Cardiac fibroblast (primary cell): ENCODE results near the gene MED13L.

Experiments used
- DNase-seq, 2 donors: peaks; one replicate each; pipeline versions ENCODE4 v3.0.0 to v3.0.0-alpha.2; 2010; ENCODE audit warnings: low read depth in 2 of 2
- H3K4me3 ChIP-seq, 2 donors: replicated peaks in 1 of 2; 1 replicate in 1 of 2; 2 replicates in 1 of 2; pipeline ENCODE4 v1.5.1; 2011; ENCODE audit warnings: low read depth in 2 of 2, low read length in 2 of 2, mild to moderate bottlenecking in 2 of 2, moderate library complexity in 1 of 2
- TF ChIP-seq, protein P1 (sequence below): IDR thresholded peaks from one replicate; pipeline ENCODE4 v1.5.1; 2011; ENCODE audit warnings: low read depth, mild to moderate bottlenecking, low read length, inconsistent platforms

Gene MED13L

DNA sequence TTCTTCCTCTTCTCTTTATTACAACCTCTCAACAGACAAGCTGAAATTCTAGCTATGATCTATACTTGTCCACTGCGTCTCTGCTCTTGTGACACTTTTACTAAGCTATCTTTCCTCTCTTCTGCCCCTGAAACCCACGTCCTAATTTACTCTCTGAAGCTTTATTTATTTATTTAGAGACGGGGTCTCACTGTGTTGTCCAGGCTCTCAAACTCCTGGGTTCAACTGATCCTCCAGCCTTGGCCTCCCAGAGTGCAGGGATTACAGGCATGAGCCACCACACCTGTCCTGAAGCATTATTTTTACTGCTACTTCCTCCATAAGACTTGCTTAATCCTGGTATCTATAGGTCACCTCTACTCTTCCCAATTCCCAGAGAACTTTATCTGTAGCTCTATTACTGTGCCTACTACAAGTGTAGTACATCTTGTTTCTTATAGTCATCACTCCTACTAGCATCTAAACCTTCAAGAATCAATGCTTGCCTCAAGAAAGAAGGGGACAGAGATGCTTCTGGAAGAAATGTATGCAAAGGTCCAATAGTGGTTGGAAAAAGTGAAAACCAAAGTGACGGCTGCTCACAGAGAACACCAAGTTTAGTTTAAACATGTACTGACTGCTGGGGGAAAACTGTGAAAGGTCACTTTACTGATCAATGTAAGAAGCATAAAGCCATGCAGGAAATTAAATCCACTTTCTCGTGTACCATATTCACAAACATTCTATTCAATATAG lies 61.3 kb downstream of the MED13L start:
- DNase-seq: no peak
- H3K4me3 ChIP-seq: no peak overlapping the region
- TF ChIP-seq, protein P1, sequence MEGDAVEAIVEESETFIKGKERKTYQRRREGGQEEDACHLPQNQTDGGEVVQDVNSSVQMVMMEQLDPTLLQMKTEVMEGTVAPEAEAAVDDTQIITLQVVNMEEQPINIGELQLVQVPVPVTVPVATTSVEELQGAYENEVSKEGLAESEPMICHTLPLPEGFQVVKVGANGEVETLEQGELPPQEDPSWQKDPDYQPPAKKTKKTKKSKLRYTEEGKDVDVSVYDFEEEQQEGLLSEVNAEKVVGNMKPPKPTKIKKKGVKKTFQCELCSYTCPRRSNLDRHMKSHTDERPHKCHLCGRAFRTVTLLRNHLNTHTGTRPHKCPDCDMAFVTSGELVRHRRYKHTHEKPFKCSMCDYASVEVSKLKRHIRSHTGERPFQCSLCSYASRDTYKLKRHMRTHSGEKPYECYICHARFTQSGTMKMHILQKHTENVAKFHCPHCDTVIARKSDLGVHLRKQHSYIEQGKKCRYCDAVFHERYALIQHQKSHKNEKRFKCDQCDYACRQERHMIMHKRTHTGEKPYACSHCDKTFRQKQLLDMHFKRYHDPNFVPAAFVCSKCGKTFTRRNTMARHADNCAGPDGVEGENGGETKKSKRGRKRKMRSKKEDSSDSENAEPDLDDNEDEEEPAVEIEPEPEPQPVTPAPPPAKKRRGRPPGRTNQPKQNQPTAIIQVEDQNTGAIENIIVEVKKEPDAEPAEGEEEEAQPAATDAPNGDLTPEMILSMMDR: no peak

DNA sequence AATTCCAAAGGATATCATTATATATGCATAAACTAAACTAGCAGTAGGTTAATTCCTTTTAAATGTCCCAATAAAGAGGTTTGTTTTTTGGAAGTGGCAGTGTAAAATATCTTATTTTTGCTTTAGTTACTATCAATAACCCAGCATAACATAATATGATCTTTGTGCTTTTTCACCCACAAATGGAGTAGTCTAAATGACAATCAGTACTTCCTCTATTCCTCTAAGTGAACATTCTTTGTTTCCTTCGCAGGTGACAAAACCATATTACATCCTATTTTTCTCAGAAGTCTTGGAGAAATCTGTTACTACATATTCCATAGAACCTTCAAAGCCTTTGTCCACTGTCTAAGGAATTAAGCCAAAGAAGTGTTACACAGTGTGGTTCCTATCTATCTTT lies 62.5 kb downstream of the MED13L start:
- TF ChIP-seq, protein P1: no peak
- no peak overlapping the region for H3K4me3 ChIP-seq

DNA sequence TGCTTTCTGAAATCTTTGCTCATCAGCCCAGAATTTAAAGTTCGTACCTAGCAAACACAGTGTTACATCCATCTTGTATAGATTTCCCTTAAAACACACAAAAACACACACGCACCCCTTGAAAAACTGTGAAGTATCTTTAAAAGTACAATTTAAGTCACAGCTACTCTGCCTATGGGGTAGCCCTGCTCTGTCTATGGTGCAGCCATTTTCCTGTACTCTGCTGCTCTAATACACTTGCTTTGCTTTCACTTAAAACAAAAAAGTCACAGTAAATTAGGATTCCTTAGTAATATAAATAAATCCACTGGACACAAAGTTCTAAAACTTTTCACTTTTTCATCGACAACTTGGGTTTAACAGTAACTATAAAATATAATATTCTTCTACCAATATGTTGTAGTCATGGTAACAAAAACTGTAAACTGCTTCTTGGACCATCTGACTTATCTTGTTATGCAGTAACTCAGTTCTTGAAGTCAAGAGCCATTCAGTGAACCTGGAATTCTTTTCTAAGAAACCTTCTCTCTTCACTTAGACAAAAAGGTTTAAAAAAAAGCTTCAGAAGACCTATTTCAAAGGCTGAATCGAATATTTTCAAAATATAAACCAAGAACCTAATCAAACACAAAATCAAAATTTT lies 63.5 kb downstream of the MED13L start:
- TF ChIP-seq, protein P1: no peak

More for the DNA sequence above, 62.5 kb downstream of the MED13L start:
- DNase-seq: no peak

DNA sequence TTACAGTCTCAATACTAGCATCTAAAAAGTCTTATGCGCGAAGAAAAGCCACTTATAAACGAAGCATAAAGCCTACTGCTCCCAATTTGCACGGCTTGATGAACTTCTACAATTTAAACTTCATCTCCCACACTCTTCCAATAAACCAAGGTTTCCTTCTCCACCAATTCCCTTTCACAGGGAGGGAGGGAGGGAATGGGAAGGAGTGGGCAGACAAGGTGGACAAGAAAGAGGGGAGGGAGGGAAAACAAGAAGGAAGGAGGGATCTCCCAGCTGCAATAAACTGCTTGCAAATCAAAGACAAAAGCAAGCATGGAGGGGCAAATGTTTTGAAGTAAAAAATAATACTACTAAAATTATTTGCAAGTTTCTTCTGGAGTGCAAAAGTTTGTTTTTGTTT lies 64.5 kb downstream of the MED13L start:
- TF ChIP-seq, protein P1: no peak
- DNase-seq: no peak
- H3K4me3 ChIP-seq: no peak overlapping the region

More for the DNA sequence above, 63.5 kb downstream of the MED13L start:
- DNase-seq: no peak
- no peak overlapping the region for H3K4me3 ChIP-seq

DNA sequence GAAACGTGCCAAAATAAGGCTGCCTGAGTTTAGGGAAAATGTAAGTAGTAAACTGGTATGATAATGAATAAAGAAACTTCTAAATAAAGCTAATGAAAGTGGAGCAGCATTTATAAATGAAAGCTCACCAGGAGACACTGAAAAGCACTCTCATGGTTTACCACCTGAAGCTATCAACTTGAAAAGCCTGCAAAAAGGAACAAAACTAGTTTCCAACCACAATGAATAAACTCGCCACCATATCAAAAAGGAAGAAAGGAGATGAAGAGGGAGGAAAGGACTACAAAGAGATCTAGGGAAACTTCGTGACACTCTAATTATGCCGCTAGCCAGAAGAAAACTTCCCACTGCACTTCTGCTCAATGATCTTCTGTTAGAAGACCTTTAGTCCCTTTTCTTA lies 66.7 kb downstream of the MED13L start:
- TF ChIP-seq, protein P1: no peak
- DNase-seq: no peak
- no peak overlapping the region for H3K4me3 ChIP-seq

DNA sequence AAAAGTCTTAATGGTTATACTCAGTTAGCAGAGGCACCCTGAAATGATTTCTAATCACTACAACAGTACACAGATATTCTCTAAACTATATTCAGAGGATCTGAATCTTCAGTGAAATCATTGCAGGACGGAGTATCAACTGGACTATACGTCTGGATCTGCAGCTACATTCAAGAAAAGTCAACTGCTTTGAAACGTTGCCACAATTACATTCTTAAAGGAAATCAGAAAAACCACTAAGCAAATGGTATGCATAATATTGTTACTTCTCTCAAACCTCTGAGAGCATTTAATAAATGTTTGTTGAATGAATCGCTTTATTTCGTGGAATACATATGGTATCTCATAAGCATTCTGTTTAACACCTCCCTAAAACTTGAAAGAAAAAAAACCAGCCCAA lies 67.4 kb downstream of the MED13L start:
- TF ChIP-seq, protein P1: no peak
- no peak overlapping the region for H3K4me3 ChIP-seq
- DNase-seq: no peak

DNA sequence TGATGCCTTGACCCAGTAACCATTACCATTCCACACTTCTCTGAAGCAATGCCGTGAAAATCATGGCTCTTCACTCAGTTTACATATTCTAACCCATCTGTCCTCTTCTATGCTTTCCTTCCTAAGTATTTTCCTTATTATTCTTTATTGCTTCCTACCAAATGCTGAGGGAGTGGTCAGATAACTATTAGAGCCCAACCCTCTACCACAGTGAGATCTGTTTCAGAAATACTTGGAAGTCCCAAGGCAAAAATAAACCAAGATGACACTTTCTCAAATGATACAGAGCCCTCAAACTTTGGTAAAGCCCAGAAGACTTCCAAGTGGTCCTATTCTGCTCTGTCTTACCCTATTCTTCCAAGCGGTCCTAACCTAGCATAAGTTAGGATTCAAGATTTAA lies 68.0 kb downstream of the MED13L start:
- H3K4me3 ChIP-seq: no peak overlapping the region
- no peak for DNase-seq
- TF ChIP-seq, protein P1: no peak
